ENCODE data around the gene RNF224. TPM values are rescaled to one million over a fixed set of nuclear protein-coding genes. Genes with fewer than 3 reads are reported as not detected.
A peak's percentile ranks its signal among the peaks of the same experiment; 100 is the strongest.

RNF224 gene
- total and polyA plus RNA-seq, 2 of the 13 experiments (the other 11 are each of a cell fraction or from before 2014, with no cell fraction given), result 0.09 TPM; not detected in 1

DNA sequence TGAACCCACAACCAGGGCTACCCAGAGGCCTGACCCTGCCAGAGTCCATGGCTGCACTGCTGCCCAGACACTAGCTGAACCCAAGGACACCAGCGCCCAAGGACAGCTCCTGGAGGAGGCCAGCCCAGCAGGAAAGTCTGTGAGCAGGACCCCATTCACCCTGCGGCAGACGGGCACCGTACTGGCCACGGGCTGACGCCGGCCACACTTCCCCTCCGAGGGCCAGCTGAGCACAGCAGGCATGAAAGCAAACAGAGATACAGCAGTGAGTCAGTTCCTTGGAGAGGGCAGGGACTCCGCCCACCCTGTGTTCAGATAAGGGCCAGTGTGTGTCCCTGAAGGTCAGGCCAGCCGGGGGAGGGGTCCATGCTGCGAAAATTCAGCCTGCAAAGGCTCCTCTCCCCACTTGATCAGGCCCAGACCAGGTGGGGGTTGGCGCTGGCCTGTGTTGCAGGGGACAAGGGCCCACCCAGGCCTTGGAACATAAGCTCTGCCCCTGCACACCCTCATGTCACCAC, 8.5 kb upstream of the RNF224 start:
- Histone ChIP-seq H4K20me1 (ENCODE audit: insufficient read depth, low read length) (peaks cover 4% of the 10 kb centered on the region; the same call in 1 of the 2 replicates), H3K79me2 (ENCODE audit: insufficient read depth, low read length) (peaks cover 3% of the 10 kb centered on the region), H3K4me3 (replicated peaks in 1 of 3; ENCODE audit: insufficient read depth in 1 of 3, low read depth in 2 of 3, low read length in 3 of 3) (peak overlapping the region; percentile 68 to 83 (median 77)), H3K9ac (ENCODE audit: insufficient read depth, low read depth, low read length) (peak overlapping the region; percentile 77), H2AFZ (ENCODE audit: low read length) (no peak overlapping the region), H3K4me2 (ENCODE audit: low read depth, low read length) (peak overlapping the region; percentile 90), H3K27me3 (ENCODE audit: control insufficient read depth in 1 of 2, insufficient read depth in 2 of 2, low read length in 2 of 2) (no peaks in the 10 kb centered on the region; a peak in 1 of 5 replicates), H3K27ac (ENCODE audit: extremely low read length, insufficient read depth, low read length) (peak overlapping the region; percentile 84), H3K9me3 (ENCODE audit: low read length) (no peaks in the 10 kb centered on the region), H3K4me1 (ENCODE audit: insufficient read depth, low read length) (peaks cover 35% of the 10 kb centered on the region), H3K36me3 (replicated peaks in 1 of 2; ENCODE audit: control insufficient read depth in 1 of 2, insufficient read depth in 2 of 2, low read length in 2 of 2) (no peaks in the 10 kb centered on the region)
- ChIA-PET CTCF (ENCODE audit: low intra/inter-chr PET ratio, low total read pairs) (no interaction called here), POLR2A (interaction anchor here (1.0 to 13.4 kb wide), 12 partner anchors 8 to 137 kb away, joined by 3 to 225 read pairs (median 8); partner anchors contain the start of genes ANAPC2, NDOR1, RNF224 and SSNA1)
- FAIRE-seq, result peak; percentile 77
- in situ Hi-C loops (cut with HindIII; ENCODE audit: extremely low pct_ligation_motif_present, low pct_unique_long_range_greater_than_20kb) (no loop called here), intact Hi-C loops (cut with micrococcal nuclease; ENCODE audit: unreplicated experiment) (no loop called here)
- peak; percentile 30 for ATAC-seq
- peak; percentile 81 for DNase-seq (ENCODE audit: low spot score)
- no CpG with 5 or more reads among the region's 12 CpGs for WGBS (ENCODE audit: low lambda C conversion rate)
- no TSS peak for BruUV-seq (replicated peaks)
- TF ChIP-seq, protein P1, sequence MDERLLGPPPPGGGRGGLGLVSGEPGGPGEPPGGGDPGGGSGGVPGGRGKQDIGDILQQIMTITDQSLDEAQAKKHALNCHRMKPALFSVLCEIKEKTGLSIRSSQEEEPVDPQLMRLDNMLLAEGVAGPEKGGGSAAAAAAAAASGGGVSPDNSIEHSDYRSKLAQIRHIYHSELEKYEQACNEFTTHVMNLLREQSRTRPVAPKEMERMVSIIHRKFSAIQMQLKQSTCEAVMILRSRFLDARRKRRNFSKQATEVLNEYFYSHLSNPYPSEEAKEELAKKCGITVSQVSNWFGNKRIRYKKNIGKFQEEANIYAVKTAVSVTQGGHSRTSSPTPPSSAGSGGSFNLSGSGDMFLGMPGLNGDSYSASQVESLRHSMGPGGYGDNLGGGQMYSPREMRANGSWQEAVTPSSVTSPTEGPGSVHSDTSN (CRISPR knock-in tag; IDR thresholded peaks at IDR 0.05), result no peak
- TF ChIP-seq RFX1 (IDR thresholded peaks at IDR 0.05) (no peak), ZFP62 (CRISPR knock-in tag; IDR thresholded peaks at IDR 0.05) (no peak), ZSCAN30 (CRISPR knock-in tag; IDR thresholded peaks at IDR 0.05) (no peak), KLF6 (CRISPR knock-in tag; IDR thresholded peaks at IDR 0.05) (no peak), GTF3A (CRISPR knock-in tag; conservative IDR thresholded peaks at IDR 0.05) (no peak)
- TF ChIP-seq, protein P2, sequence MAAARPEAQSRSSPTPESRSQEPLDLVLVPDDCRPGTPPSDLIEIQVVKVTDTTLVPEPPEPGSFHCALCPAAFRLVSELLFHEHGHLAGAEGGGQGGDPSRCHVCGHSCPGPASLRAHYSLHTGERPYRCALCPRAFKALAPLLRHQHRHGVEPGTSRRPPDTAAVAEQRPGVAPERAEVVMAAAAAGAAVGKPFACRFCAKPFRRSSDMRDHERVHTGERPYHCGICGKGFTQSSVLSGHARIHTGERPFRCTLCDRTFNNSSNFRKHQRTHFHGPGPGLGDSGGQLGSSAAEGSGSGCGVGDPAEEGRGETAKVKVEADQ (CRISPR knock-in tag; IDR thresholded peaks at IDR 0.05; ENCODE audit: borderline replicate concordance), result no peak
- TF ChIP-seq, protein P3, sequence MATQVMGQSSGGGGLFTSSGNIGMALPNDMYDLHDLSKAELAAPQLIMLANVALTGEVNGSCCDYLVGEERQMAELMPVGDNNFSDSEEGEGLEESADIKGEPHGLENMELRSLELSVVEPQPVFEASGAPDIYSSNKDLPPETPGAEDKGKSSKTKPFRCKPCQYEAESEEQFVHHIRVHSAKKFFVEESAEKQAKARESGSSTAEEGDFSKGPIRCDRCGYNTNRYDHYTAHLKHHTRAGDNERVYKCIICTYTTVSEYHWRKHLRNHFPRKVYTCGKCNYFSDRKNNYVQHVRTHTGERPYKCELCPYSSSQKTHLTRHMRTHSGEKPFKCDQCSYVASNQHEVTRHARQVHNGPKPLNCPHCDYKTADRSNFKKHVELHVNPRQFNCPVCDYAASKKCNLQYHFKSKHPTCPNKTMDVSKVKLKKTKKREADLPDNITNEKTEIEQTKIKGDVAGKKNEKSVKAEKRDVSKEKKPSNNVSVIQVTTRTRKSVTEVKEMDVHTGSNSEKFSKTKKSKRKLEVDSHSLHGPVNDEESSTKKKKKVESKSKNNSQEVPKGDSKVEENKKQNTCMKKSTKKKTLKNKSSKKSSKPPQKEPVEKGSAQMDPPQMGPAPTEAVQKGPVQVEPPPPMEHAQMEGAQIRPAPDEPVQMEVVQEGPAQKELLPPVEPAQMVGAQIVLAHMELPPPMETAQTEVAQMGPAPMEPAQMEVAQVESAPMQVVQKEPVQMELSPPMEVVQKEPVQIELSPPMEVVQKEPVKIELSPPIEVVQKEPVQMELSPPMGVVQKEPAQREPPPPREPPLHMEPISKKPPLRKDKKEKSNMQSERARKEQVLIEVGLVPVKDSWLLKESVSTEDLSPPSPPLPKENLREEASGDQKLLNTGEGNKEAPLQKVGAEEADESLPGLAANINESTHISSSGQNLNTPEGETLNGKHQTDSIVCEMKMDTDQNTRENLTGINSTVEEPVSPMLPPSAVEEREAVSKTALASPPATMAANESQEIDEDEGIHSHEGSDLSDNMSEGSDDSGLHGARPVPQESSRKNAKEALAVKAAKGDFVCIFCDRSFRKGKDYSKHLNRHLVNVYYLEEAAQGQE (IDR thresholded peaks at IDR 0.05; ENCODE audit: borderline replicate concordance in 1 of 2, low read depth in 1 of 2, low read length in 2 of 2), result no peak
- TF ChIP-seq, protein P4, sequence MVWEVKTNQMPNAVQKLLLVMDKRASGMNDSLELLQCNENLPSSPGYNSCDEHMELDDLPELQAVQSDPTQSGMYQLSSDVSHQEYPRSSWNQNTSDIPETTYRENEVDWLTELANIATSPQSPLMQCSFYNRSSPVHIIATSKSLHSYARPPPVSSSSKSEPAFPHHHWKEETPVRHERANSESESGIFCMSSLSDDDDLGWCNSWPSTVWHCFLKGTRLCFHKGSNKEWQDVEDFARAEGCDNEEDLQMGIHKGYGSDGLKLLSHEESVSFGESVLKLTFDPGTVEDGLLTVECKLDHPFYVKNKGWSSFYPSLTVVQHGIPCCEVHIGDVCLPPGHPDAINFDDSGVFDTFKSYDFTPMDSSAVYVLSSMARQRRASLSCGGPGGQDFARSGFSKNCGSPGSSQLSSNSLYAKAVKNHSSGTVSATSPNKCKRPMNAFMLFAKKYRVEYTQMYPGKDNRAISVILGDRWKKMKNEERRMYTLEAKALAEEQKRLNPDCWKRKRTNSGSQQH (CRISPR knock-in tag; IDR thresholded peaks at IDR 0.05; ENCODE audit: low read depth), result 0 out of 2 replicates have a peak, but pooled peaks have one; percentile 68
- TF ChIP-seq, protein P5, sequence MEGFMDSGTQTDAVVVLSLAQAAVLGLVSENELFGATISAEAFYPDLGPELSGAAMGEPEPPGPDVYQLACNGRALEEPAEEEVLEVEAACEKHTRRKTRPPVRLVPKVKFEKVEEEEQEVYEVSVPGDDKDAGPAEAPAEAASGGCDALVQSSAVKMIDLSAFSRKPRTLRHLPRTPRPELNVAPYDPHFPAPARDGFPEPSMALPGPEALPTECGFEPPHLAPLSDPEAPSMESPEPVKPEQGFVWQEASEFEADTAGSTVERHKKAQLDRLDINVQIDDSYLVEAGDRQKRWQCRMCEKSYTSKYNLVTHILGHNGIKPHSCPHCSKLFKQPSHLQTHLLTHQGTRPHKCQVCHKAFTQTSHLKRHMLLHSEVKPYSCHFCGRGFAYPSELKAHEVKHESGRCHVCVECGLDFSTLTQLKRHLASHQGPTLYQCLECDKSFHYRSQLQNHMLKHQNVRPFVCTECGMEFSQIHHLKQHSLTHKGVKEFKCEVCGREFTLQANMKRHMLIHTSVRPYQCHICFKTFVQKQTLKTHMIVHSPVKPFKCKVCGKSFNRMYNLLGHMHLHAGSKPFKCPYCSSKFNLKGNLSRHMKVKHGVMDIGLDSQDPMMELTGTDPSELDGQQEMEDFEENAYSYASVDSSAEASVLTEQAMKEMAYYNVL (CRISPR knock-in tag; IDR thresholded peaks at IDR 0.05; ENCODE audit: borderline replicate concordance), result no peak
- TF ChIP-seq, protein P6, sequence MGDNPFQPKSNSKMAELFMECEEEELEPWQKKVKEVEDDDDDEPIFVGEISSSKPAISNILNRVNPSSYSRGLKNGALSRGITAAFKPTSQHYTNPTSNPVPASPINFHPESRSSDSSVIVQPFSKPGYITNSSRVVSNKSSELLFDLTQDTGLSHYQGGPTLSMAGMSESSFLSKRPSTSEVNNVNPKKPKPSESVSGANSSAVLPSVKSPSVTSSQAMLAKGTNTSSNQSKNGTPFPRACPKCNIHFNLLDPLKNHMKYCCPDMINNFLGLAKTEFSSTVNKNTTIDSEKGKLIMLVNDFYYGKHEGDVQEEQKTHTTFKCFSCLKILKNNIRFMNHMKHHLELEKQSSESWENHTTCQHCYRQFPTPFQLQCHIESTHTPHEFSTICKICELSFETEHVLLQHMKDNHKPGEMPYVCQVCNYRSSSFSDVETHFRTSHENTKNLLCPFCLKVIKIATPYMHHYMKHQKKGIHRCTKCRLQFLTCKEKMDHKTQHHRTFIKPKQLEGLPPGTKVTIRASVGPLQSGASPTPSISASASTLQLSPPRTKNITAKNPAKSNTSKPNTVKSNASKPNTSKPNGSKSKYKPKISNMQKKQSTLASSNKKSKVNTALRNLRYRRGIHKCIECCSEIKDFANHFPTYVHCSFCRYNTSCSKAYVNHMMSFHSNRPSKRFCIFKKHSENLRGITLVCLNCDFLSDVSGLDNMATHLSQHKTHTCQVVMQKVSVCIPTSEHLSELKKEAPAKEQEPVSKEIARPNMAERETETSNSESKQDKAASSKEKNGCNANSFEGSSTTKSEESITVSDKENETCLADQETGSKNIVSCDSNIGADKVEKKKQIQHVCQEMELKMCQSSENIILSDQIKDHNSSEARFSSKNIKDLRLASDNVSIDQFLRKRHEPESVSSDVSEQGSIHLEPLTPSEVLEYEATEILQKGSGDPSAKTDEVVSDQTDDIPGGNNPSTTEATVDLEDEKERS (CRISPR knock-in tag; IDR thresholded peaks at IDR 0.05), result no peak
